HG03342 (cell line): ENCODE measurements around the gene TMEM63A.
"Not testable (repeated sequence)": the region's sequence is repeated elsewhere in the genome, so short reads cannot be mapped to it uniquely, and the experiment has no call there.

Experiments
- ATAC-seq: cut with Tn5 transposase; IDR thresholded peaks from one replicate; pipeline ENCODE4 v1.9.1; 2021; ENCODE audit warnings: mild to moderate bottlenecking, moderate library complexity; ENCODE audit not compliant: unreplicated experiment

Gene TMEM63A

GRCh38 chr1:225909477-225909876 lies 27.3 kb upstream of the TMEM63A start:
- ATAC-seq: no peak

DNA sequence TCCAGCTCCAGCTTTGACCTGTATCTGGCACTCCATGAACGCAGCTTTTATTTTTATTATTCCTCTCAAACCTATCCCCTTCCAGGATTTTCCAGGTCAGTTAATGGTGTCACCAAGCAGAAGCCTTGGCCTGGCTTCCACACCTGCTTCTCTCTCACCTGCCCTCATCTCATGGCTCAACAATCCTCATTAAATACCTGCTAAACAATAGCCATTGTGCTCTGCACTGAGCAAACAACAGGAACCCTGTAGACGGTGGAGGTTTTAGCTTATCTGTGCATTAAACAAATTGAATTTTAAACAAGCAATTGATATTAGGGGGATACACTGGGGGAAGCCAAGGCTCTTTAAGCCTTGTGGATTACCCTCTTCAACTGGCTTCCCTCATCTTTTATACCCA lies 26.6 kb upstream of the TMEM63A start:
- no peak for ATAC-seq

DNA sequence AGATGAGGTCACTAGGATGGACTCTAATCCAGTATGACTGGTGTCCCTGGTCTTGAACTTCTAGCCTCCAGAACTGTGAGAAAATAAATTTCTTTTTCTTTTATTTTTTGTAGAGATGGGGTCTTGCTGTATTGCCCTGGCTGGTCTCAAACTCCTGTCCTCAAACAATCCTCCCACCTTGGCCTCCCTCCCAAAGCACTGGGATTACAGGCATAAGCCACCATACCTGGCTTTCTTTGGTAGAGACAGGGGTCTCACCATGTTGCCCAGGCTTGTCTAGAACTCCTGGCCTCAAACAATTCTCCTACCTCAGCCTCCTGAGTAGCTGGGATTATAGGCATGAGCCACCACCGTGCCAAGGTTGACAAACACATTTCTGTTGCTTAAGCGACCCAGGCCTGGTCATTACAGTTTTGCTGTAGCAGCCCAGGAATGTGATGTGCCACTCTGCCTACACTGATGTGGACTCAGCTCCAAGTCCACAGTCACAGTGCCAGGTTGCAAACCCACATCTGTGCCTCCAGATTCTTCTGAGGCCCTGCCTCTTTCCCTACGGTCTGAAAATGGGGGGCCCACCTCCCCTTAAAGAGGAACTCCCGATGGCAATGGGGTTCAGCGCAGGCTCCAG lies 25.9 kb upstream of the TMEM63A start:
- no peak for ATAC-seq

DNA sequence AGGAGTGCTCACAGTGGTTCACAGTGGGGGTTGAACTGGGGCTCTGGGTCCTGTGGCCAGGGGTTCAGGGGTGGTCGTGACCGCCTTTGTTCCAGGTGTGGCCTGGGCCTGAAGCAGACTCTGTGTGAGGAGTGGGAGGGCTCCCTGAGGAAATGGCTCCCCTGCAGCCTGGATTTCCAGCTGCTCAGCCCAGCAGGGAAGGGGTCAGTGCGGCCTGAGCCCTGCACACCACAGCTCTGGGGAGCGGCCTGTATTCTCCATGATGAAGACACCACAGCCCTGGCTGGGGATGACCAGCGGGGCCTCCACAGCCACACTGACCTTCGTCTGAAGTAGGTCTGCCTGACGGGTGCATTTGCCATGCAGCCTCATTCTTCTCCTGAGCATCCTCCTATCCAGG lies 25.2 kb upstream of the TMEM63A start:
- no peak for ATAC-seq

DNA sequence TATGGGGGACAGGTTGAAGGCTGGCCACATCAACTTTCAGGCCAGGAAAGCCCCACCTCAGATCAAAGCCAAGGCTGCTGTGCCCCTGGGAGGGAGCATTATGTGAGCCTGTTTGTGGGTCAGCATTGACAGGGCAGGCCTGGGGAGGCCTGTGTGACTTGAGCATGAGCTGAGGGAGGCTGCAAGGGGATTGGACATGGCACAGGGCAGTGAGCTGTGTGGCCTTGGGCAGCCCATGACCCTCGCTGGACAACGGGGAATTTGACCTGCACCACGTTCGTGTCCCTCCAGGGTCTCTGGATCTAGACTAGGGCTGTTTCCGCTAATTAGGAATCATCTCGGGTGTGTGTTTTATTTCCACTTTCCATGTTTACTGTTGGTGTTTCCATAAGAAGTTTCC lies 24.3 kb upstream of the TMEM63A start:
- no peak for ATAC-seq

DNA sequence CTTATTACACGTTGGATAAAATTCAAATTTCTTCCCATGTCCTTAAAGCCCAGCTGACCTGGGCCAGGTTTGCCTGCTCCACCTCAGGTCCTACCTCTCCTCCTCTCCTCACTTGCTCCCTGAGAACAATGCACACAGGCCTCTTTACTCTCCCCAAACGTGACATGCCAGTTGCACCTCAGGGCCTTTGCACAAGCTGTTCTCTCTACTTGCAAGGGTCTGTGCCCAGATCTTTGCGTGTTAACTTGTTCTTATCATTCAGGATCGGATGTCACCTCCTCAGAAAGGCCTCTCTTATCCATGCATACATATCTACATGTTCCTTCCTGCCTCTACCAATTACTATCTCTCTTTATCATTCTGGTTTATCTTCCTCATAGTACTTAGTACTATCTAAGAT lies 21.4 kb upstream of the TMEM63A start:
- ATAC-seq: no peak

GRCh38 chr1:225899044-225899925 lies 17.1 kb upstream of the TMEM63A start:
- no peak for ATAC-seq

GRCh38 chr1:225897595-225898514 lies 15.7 kb upstream of the TMEM63A start:
- no peak for ATAC-seq

DNA sequence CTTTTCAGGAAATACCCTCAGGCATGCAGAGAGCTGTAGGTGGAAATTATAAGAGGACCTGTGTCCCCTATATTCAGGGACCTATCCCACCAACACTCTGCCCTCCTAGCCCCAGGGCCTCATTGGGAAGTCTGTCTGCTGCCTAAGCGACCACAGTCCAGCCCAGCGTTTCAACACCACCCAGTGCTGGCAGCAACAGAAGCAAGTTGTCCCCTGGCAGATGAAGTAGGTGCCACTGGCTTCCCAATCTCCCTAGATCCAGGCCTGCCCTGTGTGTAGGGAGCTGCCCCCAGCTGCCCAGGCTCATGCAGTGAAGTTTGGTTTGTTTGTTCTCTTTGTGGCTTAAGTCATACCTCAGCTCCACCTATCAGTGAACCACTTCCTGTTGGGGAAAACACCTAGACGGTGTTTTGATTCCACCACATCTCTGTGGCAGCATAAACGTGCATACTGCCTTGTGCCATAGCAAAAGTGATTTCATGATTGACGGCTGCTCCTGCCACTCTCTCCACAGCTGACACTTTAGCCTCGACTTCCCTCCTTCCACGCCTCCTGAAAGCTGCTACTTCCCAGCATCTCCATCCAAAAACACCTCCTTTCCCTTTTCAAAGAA lies 14.9 kb upstream of the TMEM63A start:
- ATAC-seq: peak; percentile 100

- no peak for ATAC-seq
These were observed 14.3 kb upstream of the TMEM63A start for GRCh38 chr1:225896494-225896893.

DNA sequence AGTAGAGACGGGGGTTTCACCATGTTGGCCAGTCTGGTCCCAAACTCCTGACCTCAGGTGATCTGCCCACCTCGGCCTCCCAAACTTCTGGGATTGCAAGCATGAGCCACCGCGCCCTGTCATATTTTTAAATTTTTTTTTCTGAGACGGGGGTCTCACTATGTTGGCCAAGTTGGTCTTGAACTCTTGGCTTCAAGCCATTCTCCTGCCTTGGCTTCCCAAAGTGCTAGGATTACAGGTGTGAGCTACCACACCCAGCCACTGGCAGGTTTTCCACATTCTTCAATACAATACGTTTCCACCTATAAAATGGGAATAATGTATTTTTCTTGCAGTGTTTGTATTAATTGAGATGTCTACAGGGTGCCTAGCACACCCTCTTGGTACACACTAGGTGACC lies 10.1 kb upstream of the TMEM63A start:
- ATAC-seq: no peak

DNA sequence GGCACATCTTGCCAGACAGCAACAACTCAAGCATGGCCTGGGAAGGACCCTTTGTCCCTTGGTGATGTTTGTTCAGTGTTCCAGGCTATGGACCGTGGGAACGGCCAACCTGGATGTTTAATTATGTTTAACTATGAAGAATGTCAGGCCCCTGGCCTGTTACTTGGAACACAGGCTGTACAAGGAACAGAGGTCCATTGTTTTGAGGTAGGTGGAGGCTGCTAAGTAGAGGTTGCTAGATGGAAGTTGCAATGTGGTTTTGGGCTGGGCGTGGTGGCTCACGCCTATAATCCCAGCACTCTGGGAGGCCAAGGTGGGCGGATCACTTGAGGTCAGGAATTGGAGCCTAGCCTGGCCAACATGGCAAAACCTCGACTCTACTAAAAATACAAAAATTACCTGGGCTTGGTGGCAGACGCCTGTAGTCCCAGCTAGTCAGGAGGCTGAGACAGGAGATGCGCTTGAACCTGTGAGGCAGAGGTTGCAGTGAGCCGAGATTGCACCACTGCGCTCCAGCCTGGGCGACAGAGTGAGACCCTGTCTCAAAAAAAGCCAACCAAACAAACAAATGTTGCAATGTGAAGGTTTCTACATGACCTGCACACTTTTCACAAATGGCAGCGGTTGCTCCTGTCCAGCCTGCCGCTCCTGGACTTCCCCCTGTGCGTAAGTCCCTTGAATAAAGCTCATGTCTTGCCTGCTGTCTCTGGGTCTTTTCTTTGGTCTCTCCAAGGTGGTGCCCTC lies 9.2 kb upstream of the TMEM63A start:
- no peak for ATAC-seq

GRCh38 chr1:225890346-225891228 lies 8.4 kb upstream of the TMEM63A start:
- no peak for ATAC-seq

GRCh38 chr1:225889743-225890142 lies 7.6 kb upstream of the TMEM63A start:
- ATAC-seq: no peak

DNA sequence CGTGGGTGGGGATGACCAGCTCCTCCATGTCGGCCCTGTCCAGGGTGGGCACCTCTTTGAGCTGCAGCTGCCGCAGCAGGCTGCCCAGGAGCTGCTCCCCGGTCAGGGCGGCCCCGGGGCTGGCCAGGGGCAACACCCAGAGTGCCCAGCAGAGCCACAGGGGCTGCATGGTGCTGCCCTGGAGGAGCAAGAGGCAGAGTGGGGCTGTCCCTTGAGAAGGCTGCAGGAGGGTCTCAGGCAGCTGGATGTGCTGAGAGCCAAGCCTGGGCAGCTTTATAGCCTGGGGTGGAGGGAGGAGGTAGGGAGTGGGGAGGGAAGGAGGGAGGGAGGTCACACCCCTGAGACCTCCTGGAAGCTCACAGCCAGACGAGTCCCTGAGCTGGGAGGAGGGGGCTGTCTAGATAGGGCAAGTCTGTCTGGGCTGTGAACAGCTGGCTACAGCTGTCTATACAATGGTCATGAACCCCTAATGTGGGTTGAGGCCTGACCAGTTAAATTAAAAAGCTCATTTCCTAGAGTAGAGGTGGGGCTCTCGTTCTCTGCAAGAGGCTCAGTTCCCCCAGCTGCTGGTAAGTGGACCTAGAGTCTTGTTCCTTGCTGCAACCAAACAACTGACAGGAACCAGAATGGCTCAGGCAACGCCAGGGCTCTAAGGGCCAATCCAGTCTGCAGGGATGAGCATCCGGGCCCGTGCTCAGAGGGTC lies 6.9 kb upstream of the TMEM63A start, which contains the start of gene LEFTY1:
Gene LEFTY1, minus strand, starts transcription at position 249 of the 704 bp plus-strand sequence. Its CDS starts 80 bp downstream, at position 169.
- no peak for ATAC-seq

DNA sequence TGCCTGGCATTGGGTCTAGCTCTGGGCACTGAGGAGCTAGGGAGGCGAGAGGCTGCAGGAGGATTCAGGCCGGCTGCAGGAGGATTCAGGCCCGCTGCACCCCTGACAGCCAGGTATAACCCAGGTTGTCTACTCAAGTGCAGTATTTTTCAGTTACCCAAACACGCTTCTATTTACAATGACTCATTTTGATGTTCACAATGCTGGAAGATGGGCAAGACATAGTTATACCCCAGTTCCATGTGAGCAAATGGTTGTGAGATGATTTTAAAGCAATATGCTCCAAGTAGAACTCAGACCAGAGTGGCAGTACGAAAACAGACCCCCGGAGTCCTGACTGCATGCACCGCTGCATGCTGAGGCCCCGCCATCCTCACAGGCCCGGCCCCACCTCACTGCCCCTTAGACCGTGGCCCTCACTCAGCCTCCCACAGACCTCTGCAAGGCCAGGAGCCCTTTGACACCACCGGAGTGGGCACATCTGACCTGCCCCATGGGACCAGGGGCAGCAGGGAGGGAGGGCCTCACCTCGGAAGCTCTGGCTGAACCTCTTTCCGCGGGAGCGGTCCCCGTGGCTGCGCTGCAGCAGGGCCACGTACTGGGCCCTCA lies 6.2 kb upstream of the TMEM63A start:
- no peak for ATAC-seq

- not testable (repeated sequence) for ATAC-seq
These were observed 5.5 kb upstream of the TMEM63A start for GRCh38 chr1:225887554-225888288.

GRCh38 chr1:225887030-225887314 lies 4.8 kb upstream of the TMEM63A start:
- ATAC-seq: no peak
